Ascending aorta (tissue), 2 donors: ENCODE measurements around the gene ATXN7L1. TPM values are rescaled to one million over a fixed set of nuclear protein-coding genes. Genes with fewer than 3 reads are reported as not detected.
"Not testable (repeated sequence)": the region's sequence is repeated elsewhere in the genome, so short reads cannot be mapped to it uniquely, and the experiment has no call there.

Experiments
- DNase-seq, 2 donors: peaks; one replicate each; pipeline ENCODE4 v3.0.0-alpha.2; 2019; ENCODE audit warnings: low spot score in 2 of 2
- H3K27ac ChIP-seq, 2 donors: fragments of 200-600 bp; sonication (generic); one replicate each; pipeline ENCODE4 v1.5.1; 2016 to 2017; ENCODE audit warnings: mild to moderate bottlenecking in 1 of 2
- H3K27me3 ChIP-seq: fragments of 200-600 bp; sonication (generic); one replicate; pipeline ENCODE4 v1.5.1; 2017
- H3K36me3 ChIP-seq, 2 donors: fragments of 200-600 bp; sonication (generic); one replicate each; pipeline ENCODE4 v1.5.1; 2016
- H3K4me1 ChIP-seq, 2 donors: fragments of 200-600 bp; sonication (generic); one replicate each; pipeline ENCODE4 v1.5.1; 2016 to 2017; ENCODE audit warnings: mild to moderate bottlenecking in 1 of 2
- H3K4me3 ChIP-seq, 2 donors: fragments of 200-600 bp; sonication (generic); one replicate each; pipeline ENCODE4 v1.5.1; 2016 to 2017; ENCODE audit warnings: mild to moderate bottlenecking in 1 of 2
- H3K9me3 ChIP-seq, 2 donors: fragments of 200-600 bp; sonication (generic); one replicate each; pipeline ENCODE4 v1.5.1; 2016
- CTCF ChIP-seq, 3 experiments: fragments of 200-600 bp in 2 of 3; fragments of 450-650 bp in 1 of 3; sonication (generic) in 2 of 3; IDR thresholded peaks; one replicate each; pipeline ENCODE4 v1.5.1; 2016 to 2019; ENCODE audit warnings: antibody characterized with exemption in 3 of 3, mild to moderate bottlenecking in 1 of 3, moderate library complexity in 1 of 3
- intact Hi-C: fragments of 100-400 bp; cut with DNase I; formaldehyde crosslinking; loops from one replicate; pipeline ENCODE4 v1.15.1; 2023
- total RNA-seq: library from RNA; depleted of rRNA; stranded (reverse); fragments of >200 nt; gene quantifications from one replicate; pipeline ENCODE4 v1.1.0, GENCODE V29; 2016

Gene ATXN7L1
- total RNA-seq, 1 donor from 2014 or later = 7.5 TPM

DNA sequence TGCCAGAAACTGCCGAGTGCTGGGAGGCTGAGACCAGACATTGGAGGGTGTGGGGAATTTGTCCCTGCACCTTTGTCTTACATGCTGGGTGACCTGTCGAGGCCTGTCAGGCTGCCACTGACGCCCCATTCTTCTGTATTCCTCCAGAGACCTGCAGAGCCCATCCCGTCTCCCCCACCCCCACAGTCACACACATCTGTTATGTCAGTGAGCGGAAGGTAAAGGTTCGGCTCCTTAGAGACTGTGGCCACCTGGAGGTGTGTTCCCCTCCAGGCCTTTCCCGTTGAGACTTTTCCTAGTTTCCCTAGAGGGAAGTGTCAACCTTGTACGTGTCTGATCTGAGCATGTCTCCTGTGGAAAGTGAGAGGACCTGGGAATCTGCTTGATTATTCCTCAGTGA is 84.5 kb downstream of the ATXN7L1 start:
- peaks cover 0 to 11% of the 10 kb centered on the region in 2 donors for H3K36me3 ChIP-seq
- TF ChIP-seq CTCF (IDR thresholded peaks at IDR 0.05) = no peak
- H3K4me3 ChIP-seq = no peak overlapping the region
- no peak overlapping the region for H3K27ac ChIP-seq
- H3K4me1 ChIP-seq = no peaks in the 10 kb centered on the region
- no peaks in the 10 kb centered on the region for H3K27me3 ChIP-seq
- no peaks in the 10 kb centered on the region for H3K9me3 ChIP-seq
- intact Hi-C loops = no loop called here
- DNase-seq = no peak

- Histone ChIP-seq H3K4me3 (no peak overlapping the region), H3K27ac (no peak overlapping the region), H3K36me3 (peaks cover 0 to 11% of the 10 kb centered on the region in 2 donors), H3K9me3 (no peaks in the 10 kb centered on the region), H3K27me3 (no peaks in the 10 kb centered on the region), H3K4me1 (no peaks in the 10 kb centered on the region)
- TF ChIP-seq CTCF (IDR thresholded peaks at IDR 0.05) = no peak
- DNase-seq = no peak
- intact Hi-C loops = no loop called here
These were observed 85.4 kb downstream of the ATXN7L1 start for GRCh38 chr7:105790996-105791395.

- H3K27me3 ChIP-seq, H3K9me3 ChIP-seq, intact Hi-C loops, H3K4me1 ChIP-seq, DNase-seq, H3K27ac ChIP-seq, H3K4me3 ChIP-seq: not testable (repeated sequence)
- H3K36me3 ChIP-seq = peaks cover 0 to 11% of the 10 kb centered on the region in 2 donors
These were observed 85.9 kb downstream of the ATXN7L1 start for GRCh38 chr7:105790452-105790851.

GRCh38 chr7:105788816-105789349 is 87.5 kb downstream of the ATXN7L1 start:
- H3K27ac ChIP-seq = no peak overlapping the region

DNA sequence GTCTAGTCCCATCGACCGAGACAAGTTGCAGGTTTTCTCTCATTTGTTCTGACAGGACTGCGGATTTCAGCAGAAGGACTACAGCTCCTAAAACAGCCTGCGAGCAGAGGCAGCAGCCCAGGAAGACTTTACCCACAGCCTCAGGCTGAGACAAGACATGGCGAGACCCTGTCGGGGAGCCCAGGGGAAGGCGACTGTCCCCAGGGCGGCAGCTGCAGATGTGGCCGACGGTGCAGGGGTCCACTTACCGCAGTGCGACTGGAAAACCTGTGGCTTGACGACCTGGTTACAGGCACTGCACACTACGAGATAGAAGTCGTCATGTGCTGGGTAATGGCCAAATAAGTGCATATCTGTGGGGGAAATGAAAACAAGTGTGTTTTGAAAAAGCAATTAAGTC is 88.0 kb downstream of the ATXN7L1 start:
- intact Hi-C loops = no loop called here
- TF ChIP-seq CTCF (IDR thresholded peaks at IDR 0.05) = no peak
- H3K27me3 ChIP-seq = no peaks in the 10 kb centered on the region
- no peak for DNase-seq
- H3K4me3 ChIP-seq = no peak overlapping the region
- no peak overlapping the region for H3K27ac ChIP-seq
- H3K9me3 ChIP-seq = no peaks in the 10 kb centered on the region
- peaks cover 0 to 11% of the 10 kb centered on the region in 2 donors for H3K36me3 ChIP-seq
- no peaks in the 10 kb centered on the region for H3K4me1 ChIP-seq

More at GRCh38 chr7:105788816-105789349, 87.5 kb downstream of the ATXN7L1 start:
- Histone ChIP-seq H3K4me1 (no peaks in the 10 kb centered on the region), H3K9me3 (no peaks in the 10 kb centered on the region), H3K36me3 (peaks cover 0 to 11% of the 10 kb centered on the region in 2 donors), H3K27me3 (no peaks in the 10 kb centered on the region), H3K4me3 (no peak overlapping the region)
- intact Hi-C loops = no loop called here
- no peak for DNase-seq
- TF ChIP-seq CTCF (IDR thresholded peaks at IDR 0.05) = no peak

GRCh38 chr7:105787793-105788192 is 88.6 kb downstream of the ATXN7L1 start:
- no peak for TF ChIP-seq CTCF (IDR thresholded peaks at IDR 0.05)
- intact Hi-C loops = no loop called here
- no peaks in the 10 kb centered on the region for H3K4me1 ChIP-seq
- H3K27ac ChIP-seq = no peak overlapping the region
- no peaks in the 10 kb centered on the region for H3K27me3 ChIP-seq
- DNase-seq = no peak
- H3K9me3 ChIP-seq = no peaks in the 10 kb centered on the region
- H3K4me3 ChIP-seq = no peak overlapping the region
- H3K36me3 ChIP-seq = peaks cover 0 to 11% of the 10 kb centered on the region in 2 donors
